HG02763 (cell line): Measurements from ENCODE around the gene PLA2G2A.
"Not testable (repeated sequence)": the region's sequence is repeated elsewhere in the genome, so short reads cannot be mapped to it uniquely, and the experiment has no call there.

Experiments used
- ATAC-seq: cut with Tn5 transposase; IDR thresholded peaks from one replicate; pipeline ENCODE4 v1.9.1; 2021; ENCODE audit warnings: mild to moderate bottlenecking, moderate library complexity; ENCODE audit not compliant: unreplicated experiment

PLA2G2A gene, protein sequence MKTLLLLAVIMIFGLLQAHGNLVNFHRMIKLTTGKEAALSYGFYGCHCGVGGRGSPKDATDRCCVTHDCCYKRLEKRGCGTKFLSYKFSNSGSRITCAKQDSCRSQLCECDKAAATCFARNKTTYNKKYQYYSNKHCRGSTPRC

DNA sequence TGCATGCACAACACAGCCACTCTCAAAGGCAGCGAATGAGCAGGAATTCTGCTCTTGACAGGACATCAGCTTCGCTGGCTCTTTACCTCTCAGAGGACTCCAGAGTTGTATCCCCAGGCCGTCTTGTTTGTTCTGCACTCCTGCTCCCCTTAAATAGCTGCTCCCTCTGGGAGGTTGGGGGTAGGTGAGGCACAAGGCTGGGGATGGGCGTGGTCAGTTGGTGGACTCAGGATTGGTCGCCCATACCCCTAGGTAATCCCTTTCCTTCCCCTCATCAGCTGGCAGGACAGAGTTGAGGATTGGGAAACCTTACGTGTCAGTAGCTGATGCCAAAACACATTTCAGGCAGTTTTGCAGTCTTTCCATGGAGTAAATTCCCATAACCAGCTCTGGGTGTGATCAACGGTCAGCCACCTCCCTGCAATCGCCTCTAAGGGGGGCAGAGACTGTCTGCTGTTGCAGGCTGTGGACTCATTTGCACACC lies at the start of gene PLA2G2A:
PLA2G2A (minus strand) TSS at position 125 of the 484 bp plus-strand sequence. CDS start 845 bp downstream, outside the sequence.
- no peak for ATAC-seq

DNA sequence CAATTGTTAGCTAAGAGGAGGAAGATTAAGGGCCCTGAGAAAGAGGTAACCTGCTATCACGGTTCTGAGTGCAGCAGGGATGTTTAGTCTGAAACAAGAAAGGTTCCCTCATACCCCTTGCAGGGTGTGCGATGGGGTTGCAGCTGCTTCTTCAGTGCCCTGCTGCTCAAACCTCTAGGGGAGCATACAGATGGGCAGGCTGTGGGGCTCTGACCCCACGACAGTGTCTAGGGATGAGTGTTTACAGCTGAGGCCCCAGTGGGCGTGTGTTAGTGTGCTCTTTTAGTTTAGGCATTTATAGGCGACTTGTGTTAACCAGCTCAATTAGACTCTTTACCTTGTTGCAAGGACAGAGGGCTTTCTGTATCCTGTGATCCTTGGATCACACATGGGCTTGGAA lies 49.3 kb upstream of the PLA2G2A start:
- ATAC-seq, result no peak

DNA sequence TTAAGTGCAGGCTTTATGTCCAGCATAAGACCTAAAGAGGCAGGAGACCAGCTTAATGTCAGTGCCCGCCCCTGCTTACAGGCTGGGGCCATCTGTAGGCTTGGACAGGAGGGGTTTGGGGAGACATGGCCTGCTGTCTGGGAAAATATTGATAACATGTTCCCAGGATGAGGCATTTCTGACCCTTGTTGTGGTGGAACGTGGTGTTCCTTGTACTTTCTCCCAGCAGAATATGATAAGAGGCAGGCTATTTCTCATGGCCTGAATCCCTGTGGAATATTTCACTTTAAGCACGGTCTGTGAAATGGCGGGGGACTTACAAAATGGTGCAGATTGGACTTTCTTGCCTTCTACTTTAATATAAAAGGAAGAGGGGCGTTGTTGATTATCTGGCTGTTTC lies 48.7 kb upstream of the PLA2G2A start:
- no peak for ATAC-seq

DNA sequence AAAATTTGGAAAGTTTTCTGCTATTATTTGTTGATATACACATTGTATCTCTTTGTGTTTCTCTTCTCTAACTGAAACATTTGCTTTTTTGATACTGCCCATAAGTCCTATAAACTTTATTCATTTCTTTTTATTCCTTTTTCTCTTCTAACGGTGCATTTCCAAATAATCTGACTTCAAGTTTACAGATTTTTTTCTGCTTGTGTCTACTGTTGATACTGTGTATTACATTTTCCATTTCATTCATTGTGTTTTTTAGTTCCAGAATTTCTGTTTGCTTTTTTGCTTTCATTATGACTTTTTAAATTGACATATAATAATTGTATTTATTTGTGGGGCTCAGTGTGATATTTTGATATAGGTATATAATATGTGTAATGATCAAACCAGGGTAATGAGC lies 38.3 kb upstream of the PLA2G2A start:
- ATAC-seq, result no peak

DNA sequence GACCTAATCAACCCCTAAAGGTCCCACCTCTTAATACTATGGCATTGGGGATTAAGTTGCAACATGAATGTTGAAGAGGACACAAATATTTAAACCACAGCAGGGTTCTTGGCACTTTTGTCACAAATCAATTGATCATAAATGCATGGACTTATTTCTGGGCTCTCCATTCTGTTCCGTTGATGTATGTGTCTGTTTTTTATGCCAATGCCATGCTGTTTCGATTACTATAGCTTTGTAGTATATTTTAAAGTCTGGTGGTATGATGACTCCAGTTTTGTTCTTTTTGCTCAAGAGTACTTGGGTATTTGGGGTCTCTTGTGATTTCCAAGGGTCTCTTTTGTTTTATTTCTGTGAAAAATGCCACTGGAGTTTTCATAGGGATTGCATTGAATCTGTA lies 34.7 kb upstream of the PLA2G2A start:
- no peak for ATAC-seq

DNA sequence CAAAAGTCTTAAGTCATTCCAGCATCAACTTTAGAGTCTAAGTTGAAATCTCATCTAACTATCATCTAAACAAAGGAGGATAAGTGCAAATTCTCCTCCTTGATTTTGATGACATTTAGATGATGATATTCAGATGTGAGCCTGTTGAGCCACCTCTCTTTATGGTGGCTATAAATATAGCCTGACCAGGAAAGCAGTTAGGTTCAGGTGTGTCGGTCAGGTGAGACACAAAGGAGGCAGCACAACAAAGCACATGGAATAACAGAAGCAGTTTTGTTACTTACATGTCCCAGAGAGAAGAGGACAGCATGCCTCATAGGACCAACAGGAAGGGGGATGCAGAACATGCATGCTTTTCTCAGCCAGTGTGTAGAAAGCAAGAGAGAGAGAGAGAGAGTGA lies 30.6 kb upstream of the PLA2G2A start:
- no peak for ATAC-seq

DNA sequence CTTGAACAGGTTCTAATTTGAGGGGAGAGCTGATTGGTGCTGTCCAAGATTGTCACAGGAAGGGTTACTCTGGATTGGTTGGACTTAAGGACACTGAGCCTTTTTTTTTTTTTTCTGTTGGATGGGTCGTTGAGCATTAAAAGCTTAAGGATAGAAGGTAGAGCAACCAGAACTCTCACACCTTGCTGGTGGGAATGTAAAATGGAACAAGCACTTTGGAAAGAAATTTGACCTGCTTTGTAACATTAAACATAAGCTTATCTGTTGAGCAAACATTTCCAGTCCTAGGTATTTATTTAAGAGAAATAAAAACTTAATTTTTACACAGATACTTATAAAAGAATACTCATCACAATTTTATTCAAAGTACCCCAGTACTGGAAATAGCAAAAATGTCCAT lies 29.8 kb upstream of the PLA2G2A start:
- no peak for ATAC-seq

DNA sequence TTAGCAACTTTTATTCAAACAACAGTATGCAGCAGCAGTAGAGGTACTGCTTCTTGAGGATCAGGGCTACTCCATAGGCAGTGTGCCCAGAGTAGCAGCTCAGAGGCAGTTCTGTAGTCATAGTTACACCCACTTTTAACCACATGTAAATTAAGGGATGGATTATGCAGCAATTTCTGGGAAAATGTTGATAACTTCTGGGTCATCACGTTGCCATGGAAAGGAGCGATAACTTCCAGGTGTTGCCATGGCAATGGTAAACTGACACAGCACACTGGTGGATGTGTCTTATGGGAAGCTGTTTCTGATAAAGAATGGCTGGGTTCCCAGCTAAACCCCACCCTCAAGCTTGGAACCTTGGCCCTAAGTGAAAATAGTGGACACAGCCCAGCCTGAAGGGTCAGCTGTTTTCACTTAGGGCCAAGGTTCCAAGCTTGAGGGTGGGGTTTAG lies 29.0 kb upstream of the PLA2G2A start:
- no peak for ATAC-seq

DNA sequence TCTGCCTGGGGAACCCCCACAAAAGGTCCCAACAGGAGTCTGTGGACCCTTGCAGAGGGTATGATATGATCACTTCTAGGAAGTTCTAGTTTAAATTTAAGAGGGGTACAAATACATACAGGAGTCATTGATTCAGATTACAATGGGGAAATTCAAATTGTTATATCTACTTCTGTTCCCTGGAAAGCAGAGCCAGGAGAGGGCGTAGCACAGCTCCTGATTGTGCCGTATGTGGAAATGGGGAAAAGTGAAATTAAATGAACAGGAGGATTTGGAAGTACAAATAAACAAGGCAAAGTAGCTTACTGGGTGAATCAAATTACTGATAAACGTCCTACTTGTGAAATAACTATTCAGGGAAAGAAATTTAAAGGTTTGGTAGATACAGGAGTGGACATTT lies 19.4 kb upstream of the PLA2G2A start:
- ATAC-seq, result not testable (repeated sequence)

DNA sequence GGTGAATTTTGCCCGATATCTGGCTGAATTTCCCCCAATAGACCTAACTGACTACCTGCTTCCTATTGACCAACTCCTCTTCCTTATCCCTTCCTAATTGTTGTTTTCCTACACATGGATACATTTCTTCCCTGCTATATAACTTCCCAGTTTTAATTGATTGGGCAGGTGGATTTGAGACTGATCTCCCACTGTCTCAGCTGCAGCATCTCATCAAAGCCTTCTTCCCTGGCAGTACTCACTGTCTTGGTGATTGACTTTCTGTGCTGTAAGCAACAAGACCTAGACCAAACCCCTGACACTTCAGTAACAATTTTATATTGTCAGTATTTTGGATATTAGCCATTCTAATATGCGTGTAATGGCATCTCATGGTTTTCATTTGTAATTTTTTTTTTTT lies 11.3 kb upstream of the PLA2G2A start:
- ATAC-seq, result no peak

DNA sequence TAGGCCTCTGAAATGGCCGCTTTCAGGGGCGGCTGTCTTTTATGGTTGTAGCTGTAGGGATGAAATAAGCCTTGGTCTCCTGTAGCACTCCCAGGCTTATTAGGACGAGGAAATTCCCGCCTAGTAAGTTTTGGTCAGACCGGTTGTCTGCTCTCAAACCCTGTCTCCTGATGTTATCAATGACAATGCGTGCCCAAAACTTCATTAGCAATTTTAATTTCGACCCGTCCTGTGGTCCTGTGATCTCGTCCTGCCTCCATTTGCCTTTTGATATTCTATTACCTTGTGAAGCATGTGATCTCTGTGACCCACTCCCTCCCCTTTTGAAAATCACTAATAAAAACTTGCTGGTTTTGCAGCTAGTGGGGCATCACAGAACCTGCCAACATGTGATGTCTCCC lies 10.8 kb upstream of the PLA2G2A start:
- not testable (repeated sequence) for ATAC-seq

DNA sequence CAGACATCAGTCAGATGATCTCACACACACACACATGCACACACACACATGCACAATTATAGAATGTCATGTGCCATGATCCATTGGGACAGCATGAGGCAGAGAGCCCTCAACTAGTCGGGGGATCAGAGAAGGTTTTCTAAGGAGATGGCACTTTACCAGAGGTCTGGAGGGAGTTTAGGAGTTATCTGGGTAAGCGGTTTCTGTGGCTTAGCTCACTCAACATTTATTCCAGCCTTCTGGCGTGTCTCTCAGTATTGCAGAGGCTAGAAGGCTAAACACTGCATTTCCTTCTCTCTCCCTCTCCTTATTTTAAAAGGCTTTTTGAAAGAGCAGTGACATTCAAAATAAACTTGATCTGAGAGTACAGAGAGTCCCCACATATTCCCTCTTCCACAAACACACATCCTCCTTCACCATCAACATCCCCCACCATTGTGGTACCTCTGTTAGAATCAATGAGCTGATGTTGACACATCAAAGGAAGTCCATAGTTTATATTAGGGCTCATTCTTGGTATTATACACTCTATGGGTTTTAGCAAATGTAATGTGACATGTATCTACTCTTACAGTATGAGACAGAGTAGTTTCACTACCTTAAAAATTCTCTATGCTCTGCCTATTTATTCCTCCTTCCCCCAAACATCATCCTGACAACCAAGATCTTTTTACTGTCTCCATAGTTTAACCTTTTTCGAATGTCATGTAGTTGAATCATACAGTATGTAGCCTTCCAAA lies 9.0 kb upstream of the PLA2G2A start:
- no peak for ATAC-seq

DNA sequence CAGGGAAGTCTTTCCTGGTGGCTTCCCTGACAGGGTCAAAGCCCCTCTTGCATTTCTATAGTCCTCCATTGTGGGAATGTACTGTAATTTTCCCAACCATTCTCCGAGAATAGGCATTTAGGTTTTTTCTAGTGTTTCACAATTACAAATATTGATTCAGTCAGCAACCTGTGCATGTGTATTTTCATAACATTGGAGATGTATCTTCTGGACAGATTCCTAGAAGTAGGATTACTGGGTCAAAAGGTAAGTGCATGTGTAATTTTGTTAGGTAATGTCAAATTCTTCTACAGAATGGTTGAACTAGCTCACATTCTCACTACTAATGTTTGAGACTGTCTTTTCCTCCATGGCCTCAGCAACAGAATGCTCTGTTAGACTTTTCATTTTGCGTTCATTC lies 8.3 kb upstream of the PLA2G2A start:
- ATAC-seq, result no peak

DNA sequence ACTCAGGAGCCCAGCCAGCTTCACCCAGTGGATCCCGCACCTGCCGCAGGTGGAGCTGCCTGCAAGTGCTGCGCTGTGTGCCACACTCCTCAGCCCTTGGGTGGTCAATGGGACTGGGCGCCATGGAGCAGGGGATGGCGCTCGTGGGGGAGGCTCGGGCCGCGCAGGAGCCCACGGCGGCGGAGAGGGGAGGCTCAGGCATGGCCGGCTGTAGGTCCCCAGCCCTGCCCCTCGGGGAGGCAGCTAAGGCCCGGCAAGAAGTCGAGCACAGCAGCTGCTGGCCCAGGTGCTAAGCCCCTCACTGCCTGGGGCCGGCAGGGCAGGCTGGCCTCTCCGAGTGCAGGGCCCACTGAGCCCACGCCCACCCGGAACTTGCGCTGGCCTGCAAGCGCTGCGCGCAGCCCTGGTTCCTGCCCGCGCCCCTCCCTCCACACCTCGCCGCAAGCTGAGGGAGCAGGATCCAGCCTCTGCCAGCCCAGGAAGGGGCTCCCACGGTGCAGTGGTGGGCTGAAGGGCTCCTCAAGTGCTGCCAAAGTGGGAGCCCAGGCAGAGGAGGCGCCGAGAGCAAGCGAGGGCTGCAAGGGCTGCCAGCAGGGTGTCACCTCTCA lies 5.1 kb upstream of the PLA2G2A start:
- not testable (repeated sequence) for ATAC-seq

DNA sequence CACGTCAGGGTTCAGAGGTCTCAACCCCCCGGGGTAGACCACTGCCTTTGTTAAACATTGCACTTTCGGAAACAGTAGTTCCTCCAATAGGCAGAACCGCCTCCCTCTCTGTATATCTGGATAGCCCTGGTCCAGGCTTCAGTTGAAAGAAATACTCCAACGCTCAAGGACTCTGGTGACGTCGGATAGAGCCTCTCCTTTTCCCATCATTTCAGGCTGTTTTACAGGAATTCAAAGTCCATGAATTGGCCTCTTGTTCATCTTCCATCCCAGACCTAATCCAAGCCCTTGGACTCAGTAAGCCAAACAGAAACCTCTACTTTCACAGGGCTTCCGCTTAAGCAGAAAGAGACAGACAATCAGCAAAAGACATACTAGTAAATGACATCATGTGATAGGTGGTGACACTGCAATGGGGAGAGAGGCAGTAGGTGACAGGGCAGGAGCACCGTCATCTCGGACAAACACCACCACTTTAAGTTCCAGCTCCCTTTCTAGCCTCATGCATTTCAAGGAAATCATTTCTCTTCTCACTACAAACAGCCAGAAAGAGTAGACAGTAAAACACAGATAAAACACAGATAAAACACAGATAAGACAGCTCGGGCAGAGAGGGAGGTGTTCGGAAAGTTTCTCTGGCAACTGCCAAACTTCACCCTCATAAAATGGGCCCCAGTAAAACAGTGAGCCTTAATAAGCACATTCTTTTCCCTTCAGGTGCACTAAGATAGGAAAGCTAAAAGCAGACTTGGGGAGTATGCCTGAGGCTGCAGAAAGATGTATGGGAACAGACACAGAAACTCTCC lies 2.3 kb upstream of the PLA2G2A start:
- ATAC-seq, result no peak

DNA sequence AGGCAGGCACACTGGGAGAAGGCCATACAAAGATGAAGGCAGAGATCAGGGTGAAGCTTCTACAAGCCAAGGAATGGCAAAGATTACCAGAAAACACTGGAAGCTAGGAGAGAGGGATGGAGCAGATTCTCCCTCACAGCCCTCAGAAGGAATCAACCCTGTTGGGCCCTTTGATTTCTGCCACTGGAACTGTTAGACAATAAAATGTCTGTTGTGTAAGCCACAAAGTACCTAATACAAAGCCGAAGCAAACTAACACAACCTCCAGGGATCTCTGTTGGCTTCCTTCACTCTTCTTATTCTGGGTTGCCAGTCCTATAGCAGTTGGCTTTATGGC lies 1.7 kb upstream of the PLA2G2A start:
- no peak for ATAC-seq

DNA sequence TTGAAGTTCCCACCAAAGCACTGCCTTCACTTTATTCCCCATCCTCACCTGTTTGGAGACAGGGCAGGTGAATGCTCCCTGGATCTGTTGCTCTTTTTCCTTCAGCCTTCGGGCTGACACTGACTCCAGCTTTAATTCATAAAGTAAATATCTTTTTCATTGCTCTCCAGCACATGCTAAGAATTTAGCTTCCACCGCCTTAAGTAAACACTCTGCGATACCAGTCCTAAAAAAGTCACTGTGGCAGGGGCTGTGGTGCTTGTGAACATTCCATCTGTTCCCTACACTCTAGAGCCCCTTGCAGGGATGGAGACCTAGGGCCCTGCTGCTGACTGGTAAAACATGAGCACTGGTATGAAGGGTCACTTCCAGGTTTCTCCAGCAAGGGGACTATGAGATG lies 896 bp upstream of the PLA2G2A start:
- ATAC-seq, result no peak

DNA sequence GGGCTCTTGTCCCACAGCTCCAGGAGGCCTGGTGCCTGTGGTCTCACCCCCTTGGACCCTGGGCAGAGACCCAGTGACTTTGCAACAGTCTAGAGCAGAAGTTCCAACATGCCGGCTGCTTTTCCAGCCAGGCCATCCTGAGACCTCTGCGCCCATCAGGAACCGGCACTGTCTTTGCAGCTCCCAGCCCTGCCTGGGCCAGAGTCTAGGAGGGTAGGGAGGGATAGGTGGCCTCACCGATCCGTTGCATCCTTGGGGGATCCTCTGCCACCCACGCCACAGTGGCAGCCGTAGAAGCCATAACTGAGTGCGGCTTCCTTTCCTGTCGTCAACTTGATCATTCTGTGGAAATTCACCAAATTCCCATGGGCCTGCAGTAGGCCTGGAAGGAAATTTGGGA lies 1.3 kb downstream of the PLA2G2A start:
- no peak for ATAC-seq

DNA sequence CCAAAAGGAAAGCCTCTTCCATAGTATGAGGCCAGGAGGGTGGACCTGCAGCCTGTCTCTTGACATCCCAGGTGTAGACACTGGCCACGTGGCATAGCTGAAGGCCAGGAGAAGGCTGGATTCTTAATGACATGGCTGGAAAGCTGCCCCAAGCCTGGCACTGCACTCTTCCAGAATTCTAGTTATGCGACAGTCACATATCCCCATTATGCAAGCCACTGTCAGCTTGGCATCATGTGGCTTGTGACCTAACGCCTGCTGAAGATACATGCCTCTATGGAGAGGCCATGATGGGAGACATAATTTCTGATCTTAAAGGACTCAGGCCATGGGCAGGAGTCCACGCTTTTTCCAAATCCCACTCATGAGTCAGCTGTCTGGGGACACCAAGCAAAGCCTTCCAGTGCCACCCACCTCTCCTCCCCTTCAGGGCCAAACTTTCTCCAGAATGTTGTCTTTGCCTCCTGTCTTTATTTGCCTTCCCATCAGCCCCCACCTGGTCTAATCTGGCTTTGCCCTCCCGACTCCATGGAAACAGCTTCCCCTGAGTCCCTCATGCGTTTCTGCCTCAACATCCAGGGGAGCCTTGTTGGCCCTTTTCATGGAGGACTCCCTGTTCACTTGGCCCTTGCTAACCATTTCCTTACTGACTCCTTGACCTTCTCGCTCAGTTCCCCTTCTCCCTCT lies 3.0 kb downstream of the PLA2G2A start:
- ATAC-seq, result no peak

DNA sequence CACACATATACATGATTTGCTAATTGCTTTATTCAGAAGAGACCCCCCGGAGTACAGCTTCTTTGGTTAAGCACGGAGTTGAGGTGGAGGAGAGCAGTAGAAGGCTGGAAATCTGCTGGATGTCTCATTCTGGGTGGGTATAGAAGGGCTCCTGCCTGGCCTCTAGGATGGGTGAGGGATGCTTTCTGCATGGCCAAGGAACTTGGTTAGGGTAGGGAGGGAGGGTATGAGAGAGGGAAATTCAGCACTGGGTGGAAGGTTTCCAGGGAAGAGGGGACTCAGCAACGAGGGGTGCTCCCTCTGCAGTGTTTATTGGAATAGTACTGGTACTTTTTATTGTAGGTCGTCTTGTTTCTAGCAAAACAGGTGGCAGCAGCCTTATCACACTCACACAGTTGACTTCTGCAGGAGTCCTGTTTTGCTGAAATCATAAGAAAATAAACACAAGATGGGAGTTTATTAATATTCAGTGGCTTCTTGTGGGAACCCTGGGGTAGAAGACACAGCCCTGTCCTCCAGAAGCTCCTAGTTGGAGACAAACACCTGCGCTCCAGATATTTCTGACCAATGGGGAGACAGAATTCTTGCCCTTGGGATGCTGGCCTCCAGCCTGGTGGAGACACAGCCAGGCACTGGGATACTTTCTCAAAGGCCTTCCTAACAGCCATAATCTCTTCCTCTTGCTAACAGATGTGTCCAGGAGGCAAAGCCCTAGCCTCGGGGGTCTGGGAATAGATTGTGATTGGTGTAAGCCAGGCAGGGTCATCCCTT lies 3.8 kb downstream of the PLA2G2A start:
- ATAC-seq, result no peak
